GM12873 (cell line): Measurements from ENCODE around the gene ZNF423.

Source experiments
- CTCF ChIP-seq: IDR thresholded peaks from 2 replicates; pipeline ENCODE4 v1.5.1; 2012; ENCODE audit warnings: low read depth, mild to moderate bottlenecking, moderate library complexity, low read length, control low read depth; ENCODE audit not compliant: insufficient read depth; ENCODE audit errors: missing control alignments

Gene ZNF423

GRCh38 chr16:49881890-49882289, 26.0 kb upstream of the ZNF423 start:
- no peak for TF ChIP-seq CTCF

GRCh38 chr16:49876716-49877129, 20.8 kb upstream of the ZNF423 start:
- TF ChIP-seq CTCF, result peak; percentile 85

DNA sequence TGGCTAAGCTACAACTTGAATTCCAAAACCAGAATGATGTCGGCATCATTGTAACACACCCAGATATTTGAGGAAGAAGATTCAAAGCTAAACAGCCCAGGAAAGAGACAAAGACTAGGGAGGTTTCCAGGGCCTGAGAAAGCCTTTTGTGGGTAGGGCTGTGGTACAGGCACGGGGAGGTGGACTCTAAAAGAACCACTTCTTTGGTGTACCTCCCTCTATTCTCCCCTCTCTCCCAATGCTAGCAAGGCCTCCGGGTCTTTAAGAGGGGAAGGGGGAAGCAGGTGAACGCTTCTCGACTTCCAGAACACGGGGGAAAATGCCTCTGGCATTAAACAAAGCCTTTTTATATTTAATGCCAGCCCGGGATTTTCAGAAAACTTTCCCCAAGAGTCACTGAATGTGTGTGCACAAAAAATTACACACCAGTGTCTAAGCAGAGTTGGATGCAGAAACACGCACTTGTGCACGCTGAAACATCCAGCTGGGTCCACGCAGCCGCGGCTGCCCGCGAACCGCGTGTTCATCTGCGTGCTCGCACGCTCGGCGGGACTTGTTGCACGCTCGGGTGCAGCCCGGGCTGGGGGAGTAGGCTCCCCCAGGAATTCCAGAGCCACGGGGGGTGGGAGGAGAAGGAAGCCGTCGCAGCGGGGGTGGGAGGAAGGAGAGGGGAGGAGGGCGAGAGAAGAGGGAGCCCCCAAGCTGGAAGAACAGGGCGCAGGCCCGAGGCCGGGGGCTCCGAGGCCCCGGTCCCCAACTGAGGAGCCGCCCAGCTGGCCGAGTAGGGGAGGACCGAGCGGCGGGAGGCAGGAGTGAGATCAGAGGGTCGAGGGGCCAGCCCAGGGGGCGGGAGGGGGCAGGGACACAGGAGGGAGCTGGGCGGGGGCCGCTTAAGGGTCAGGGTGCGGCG, 20.1 kb upstream of the ZNF423 start:
- no peak for TF ChIP-seq CTCF

- TF ChIP-seq CTCF, result no peak
These were observed 18.8 kb upstream of the ZNF423 start for GRCh38 chr16:49874613-49875237.

- no peak for TF ChIP-seq CTCF
These were observed 13.8 kb upstream of the ZNF423 start for GRCh38 chr16:49869731-49870130.

- TF ChIP-seq CTCF, result no peak
These were observed 12.1 kb upstream of the ZNF423 start for GRCh38 chr16:49867796-49868668.

GRCh38 chr16:49867234-49867633, 11.3 kb upstream of the ZNF423 start:
- no peak for TF ChIP-seq CTCF
